ENCODE measurements around the gene UGCG.
A peak's percentile ranks its signal among the peaks of the same experiment; 100 is the strongest.
"Not testable (repeated sequence)": the region's sequence is repeated elsewhere in the genome, so short reads cannot be mapped to it uniquely, and the experiment has no call there.

Gene UGCG

GRCh38 chr9:111922324-111923013, 25.9 kb downstream of the UGCG start:
- no peak for DNase-seq

DNA sequence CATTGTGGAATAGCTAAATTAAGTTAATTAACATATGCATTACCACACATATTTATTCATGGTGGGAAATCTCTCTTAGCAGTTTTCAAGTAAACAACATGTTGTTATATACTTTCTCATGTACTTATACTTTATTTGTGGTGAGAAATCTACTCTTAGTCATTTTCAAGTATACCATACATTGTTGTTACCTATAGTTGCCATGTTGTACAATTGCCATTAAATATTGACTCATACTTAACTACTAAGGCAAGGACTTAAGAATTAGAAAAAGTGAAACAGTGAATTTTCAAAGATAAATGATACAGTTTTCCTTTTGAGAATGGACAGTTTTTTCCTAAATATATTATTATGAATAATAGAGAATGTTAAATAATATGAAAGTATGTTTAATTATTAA, 27.7 kb downstream of the UGCG start:
- no peak for DNase-seq

GRCh38 chr9:111925017-111925770, 28.6 kb downstream of the UGCG start:
- no peak for DNase-seq

DNA sequence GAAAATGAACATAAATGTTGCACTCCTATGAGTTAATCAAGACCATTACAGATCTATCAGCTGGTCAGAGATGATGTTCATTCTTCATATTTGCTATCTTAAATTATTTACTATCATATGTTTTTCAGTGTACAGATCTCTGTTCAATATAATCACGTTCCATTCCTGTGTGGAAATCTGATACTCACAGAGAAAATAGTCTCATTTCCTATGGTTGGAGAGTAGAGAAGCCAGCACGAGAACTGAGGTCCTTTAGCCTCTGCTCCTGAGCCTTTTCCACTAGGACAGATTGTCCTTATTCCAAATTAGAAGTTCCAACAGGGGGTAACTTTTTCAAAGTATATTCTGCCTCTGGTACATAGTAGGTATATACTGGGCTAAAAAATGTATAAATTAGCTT, 29.2 kb downstream of the UGCG start:
- DNase-seq = no peak

- peak; percentile 13 to 63 for DNase-seq
Observed at GRCh38 chr9:111926421-111926875, 29.8 kb downstream of the UGCG start.

- DNase-seq = no peak
Observed at GRCh38 chr9:111928359-111928720, 31.7 kb downstream of the UGCG start.

GRCh38 chr9:111934747-111935146, 38.1 kb downstream of the UGCG start:
- no peak for DNase-seq

GRCh38 chr9:111936391-111936790, 39.8 kb downstream of the UGCG start:
- no peak for DNase-seq

DNA sequence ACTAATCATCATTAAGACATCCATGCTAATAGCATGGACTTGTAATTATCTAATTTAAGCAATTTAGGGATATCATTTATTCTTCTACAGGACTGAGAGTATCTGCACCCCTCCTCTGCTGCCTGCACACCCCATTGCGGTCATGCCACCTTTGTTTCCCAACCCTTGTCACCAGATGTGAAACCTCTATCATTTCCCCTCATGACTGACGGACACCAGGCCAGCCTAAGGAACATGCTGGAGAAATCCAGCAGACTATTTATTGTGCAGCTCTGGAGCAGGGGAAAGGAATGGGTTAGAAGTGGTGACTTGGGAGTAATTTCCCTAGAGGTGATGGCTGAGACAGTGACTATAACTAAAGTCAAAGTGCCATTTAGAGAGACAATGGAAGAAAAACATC, 40.7 kb downstream of the UGCG start:
- no peak for DNase-seq

DNA sequence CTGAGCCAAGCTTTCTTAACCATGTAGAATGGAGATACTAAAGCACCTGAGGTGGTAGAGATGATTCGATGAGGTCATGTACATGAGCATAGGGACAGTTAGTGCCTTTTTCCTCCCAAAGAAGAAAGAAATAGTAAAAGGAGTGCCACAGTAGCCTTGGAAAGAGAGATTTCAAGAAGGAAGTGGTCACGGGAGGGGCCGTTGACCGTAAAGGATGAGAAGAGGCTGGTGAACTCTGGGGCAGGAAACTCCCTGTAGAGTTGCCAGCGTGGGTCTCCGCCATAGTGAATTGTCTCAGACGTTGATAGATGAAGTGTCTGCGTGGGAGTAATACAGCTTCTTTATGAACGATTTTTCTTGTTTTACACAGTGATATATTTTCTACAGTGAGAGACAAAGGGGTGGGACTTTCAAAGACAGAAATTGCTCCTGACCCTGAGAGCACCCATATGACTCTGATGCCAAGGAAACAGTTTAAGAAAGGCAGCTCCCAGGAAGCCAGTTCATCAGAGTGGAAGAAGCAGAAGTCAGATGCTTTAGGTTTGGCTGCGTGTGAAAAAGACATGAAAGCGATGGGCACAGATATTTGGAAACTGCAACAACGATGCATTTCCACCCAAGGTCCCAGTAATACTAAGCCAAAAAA, 41.3 kb downstream of the UGCG start:
- DNase-seq = peak; percentile 45 to 61

DNA sequence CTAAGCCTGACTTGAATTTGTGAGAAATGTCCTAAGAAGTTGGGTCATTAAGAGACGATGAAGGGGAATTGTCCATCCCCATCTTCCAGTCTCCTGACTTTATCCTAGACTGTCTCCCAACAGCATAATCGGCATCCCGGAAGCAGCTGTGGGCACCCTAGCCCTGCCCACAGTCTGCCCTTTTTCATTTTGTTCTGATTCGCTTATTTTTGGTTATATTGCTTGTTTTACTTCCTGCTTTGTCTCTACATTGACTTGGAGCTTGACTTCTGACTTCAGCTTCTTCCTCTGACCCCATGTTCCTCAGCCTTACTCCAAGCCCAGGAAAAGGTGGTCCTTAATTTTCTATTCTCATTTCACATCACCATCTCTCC, 41.8 kb downstream of the UGCG start:
- no peak for DNase-seq

DNA sequence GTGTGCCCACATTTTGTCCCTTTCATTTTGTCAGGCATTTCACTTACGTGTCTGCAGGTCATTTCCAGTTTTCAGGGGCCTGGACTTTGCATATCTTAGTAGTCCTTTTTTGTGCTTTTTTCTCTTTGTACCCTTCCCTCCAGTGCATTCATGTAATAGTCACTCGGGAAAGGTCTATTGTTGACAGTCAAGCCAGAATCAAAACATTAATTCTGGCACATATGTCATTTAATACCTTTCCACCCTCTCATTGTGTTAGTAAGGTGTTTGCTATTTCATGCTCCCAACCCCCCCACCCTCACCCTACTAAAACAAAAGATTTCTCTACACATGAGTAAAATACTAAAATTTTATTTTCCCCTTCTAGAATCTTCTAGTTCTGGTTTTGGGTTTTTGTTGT, 42.7 kb downstream of the UGCG start:
- DNase-seq = no peak

DNA sequence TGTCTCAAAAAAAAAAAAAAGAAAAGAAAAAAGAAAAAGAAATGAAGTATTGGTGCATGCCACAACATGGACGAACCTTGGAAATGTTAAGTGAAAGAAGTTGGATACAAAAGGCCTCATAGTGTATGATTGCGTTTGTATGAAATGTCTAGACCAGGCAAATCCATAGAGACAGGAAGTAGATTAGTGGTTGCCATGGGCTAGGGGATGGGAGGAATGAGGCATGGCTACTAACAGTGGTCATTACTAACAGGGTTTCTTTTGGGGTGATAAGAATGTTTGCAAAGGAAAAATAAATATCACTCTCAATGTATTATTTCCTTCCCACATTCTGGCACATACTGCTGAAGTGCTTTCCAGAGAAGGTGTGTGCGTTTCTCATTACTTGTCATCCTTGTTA, 44.1 kb downstream of the UGCG start:
- no peak for DNase-seq

DNA sequence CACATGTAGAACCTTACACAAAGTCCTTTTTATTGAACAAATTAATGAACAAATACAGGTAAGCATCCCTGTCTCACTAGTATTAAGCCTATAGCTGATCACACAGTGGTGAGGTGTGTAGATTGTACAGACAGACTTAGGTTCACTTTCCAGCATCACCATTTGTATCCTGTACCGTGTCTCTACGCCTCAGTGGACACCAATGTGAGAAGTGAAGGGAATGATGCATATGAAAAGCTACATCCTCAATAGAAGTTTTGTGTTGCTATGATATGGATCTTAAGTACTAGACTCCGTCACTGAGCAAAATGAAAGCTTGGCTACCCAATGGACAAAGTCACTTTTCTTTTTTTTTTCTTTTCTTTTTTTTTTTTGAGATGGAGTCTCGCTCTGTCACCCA, 46.6 kb downstream of the UGCG start:
- DNase-seq = no peak

DNA sequence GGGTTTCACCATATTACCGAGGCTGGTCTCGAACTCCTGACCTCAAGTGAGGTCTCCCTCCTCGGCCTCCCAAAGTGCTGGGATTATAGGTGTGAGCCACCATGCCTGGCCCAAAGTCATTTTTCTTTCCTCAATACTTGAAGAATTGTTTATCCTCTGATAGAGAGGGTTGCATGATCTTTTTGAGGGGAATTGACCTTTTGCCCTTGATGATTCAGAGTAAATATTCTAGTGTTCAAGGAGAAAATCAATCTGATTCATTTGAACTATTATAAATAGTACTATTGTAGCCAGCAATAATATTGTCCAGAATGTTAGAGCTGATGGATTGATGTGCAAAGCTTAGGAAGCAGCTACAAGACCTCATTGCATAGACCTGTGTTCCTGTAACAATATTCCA, 47.1 kb downstream of the UGCG start:
- DNase-seq = no peak

GRCh38 chr9:111944241-111944866, 47.7 kb downstream of the UGCG start:
- no peak for DNase-seq

DNA sequence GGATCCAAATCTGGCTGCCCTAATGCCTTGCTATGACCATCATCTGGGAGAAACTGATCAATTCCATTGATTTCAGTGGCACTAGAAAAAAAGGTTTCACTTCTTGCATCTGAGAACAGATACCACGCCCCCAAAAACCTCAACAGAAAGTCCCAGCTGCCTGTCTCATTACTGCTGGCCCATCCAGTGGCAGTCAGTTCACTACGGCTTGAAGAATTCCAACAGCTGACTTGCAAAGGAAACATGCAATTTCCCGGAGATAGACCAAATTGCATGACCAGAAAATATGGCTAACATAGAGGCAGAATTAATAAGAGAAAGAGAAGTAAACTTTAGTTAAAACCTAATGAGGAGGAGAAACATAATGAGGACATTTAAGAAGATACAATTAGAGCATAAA, 48.6 kb downstream of the UGCG start:
- peak in 1 of 2 experiments; percentile 33 for DNase-seq

- not testable (repeated sequence) for DNase-seq
Observed at GRCh38 chr9:111948109-111948508, 51.5 kb downstream of the UGCG start.

- DNase-seq = no peak
Observed at GRCh38 chr9:111948951-111949350, 52.3 kb downstream of the UGCG start.

DNA sequence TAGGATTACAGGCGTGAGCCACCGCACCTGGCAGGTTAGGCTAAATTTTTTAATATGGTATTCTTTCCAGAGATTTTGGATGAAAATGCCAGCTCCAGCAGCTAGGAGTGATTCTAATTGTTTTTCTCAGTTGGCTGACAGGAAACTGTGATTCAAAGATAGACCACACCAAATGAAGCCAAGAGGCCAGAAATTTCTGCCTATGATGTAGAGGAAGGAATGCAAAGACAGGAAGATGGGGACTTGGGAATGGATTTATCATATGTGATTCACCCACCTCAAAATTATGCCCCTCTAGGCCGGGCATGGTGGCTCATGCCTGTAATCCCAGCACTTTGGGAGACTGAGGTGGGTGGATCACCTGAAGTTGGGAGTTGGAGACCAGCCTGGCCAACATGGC, 53.3 kb downstream of the UGCG start:
- no peak for DNase-seq

GRCh38 chr9:111952559-111952958, 55.9 kb downstream of the UGCG start:
- no peak for DNase-seq

DNA sequence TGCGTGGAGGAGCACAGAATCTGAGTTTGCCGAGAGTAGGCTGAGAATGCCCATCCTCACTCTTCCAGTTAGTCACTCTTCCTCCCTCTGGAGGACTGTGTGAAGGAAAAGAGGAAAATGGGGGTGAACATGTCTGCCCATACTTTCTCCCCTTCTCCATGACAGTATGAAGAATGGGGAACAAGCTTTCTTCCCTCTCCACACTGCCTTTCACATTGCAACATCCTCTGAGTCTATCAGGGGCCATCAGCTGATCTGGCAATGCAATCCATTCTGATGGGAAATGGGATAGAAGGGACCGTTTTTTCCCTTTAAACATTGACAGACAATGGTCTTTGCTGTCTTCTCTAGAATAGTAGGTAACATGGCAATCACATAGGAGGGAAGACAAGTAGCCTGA, 56.8 kb downstream of the UGCG start:
- no peak for DNase-seq

- no peak for DNase-seq
Observed at GRCh38 chr9:111955048-111955447, 58.4 kb downstream of the UGCG start.
